Peyer's patch (tissue), 4 donors: ENCODE data around the gene LMX1B. TPM values are rescaled to one million over a fixed set of nuclear protein-coding genes. Genes with fewer than 3 reads are reported as not detected.

ENCODE experiments used
- DNase-seq, 3 donors: peaks; one replicate each; pipeline ENCODE4 v3.0.0-alpha.2; 2017 to 2019
- H3K27ac ChIP-seq, 4 donors: fragments of 200-600 bp; sonication (generic); one replicate each; pipeline ENCODE4 v1.5.1; 2016 to 2019
- H3K27me3 ChIP-seq, 2 donors: fragments of 200-600 bp; sonication (generic); one replicate each; pipeline ENCODE4 v1.5.1; 2019
- H3K36me3 ChIP-seq, 3 donors: fragments of 200-600 bp; sonication (generic); one replicate each; pipeline ENCODE4 v1.5.1; 2016 to 2019
- H3K4me1 ChIP-seq, 4 donors: fragments of 200-600 bp; sonication (generic); one replicate each; pipeline ENCODE4 v1.5.1; 2016 to 2019
- H3K4me3 ChIP-seq, 4 donors: fragments of 200-600 bp; sonication (generic); 1 replicate in 3 of 4; 2 replicates in 1 of 4; pipeline ENCODE4 v1.5.1; 2016 to 2019; ENCODE audit warnings: mild to moderate bottlenecking in 1 of 4
- H3K9me3 ChIP-seq, 4 donors: fragments of 200-600 bp; sonication (generic); one replicate each; pipeline ENCODE4 v1.5.1; 2016 to 2019; ENCODE audit warnings: mild to moderate bottlenecking in 1 of 4
- POLR2A ChIP-seq, 2 donors: fragments of 450-650 bp; IDR thresholded peaks; one replicate each; pipeline ENCODE4 v1.5.1; 2017; ENCODE audit warnings: antibody characterized with exemption in 2 of 2, mild to moderate bottlenecking in 2 of 2, moderate library complexity in 2 of 2
- total RNA-seq, 4 donors: library from RNA; depleted of rRNA; stranded (reverse); fragments of >200 nt; gene quantifications; one replicate each; pipeline ENCODE4 v1.1.0, GENCODE V29; 2016
- TF ChIP-seq, protein P1 (sequence below), 6 experiments: fragments of 450-650 bp in 4 of 6; fragments of 200-600 bp in 2 of 6; sonication (generic) in 1 of 6; IDR thresholded peaks; one replicate each; pipeline ENCODE4 v1.5.1; 2017 to 2019; ENCODE audit warnings: antibody characterized with exemption in 6 of 6, mild to moderate bottlenecking in 3 of 6, moderate library complexity in 1 of 6

The LMX1B gene
- total RNA-seq, 4 donors from 2014 or later, result not detected

DNA sequence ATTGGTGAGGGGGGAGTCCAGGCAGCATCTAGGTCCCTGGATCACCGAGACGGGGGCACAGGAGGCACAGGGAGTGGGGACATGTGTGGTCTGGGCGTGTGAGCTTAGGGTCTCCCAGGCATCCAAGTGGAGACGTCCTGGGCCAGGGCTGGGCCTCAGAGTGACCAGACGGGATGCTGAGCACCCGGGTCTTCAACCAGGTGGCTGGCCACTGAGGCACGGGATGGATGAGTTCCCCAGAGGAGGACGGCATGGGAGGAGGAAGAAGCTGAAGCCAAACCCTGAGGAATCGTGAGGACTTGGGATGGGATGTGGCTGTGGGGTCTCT lies 88.0 kb downstream of the LMX1B start:
- no peaks in the 10 kb centered on the region for H3K9me3 ChIP-seq
- no peak for TF ChIP-seq POLR2A (IDR thresholded peaks at IDR 0.05)
- TF ChIP-seq, protein P1, sequence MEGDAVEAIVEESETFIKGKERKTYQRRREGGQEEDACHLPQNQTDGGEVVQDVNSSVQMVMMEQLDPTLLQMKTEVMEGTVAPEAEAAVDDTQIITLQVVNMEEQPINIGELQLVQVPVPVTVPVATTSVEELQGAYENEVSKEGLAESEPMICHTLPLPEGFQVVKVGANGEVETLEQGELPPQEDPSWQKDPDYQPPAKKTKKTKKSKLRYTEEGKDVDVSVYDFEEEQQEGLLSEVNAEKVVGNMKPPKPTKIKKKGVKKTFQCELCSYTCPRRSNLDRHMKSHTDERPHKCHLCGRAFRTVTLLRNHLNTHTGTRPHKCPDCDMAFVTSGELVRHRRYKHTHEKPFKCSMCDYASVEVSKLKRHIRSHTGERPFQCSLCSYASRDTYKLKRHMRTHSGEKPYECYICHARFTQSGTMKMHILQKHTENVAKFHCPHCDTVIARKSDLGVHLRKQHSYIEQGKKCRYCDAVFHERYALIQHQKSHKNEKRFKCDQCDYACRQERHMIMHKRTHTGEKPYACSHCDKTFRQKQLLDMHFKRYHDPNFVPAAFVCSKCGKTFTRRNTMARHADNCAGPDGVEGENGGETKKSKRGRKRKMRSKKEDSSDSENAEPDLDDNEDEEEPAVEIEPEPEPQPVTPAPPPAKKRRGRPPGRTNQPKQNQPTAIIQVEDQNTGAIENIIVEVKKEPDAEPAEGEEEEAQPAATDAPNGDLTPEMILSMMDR (IDR thresholded peaks at IDR 0.05), result no peak
- no peak overlapping the region for H3K27ac ChIP-seq
- H3K4me3 ChIP-seq, result no peak overlapping the region
- no peaks in the 10 kb centered on the region for H3K36me3 ChIP-seq
- peaks cover 0 to 8% (median 0%) of the 10 kb centered on the region in 4 donors for H3K4me1 ChIP-seq
- H3K27me3 ChIP-seq, result no peaks in the 10 kb centered on the region
- DNase-seq, result peak in 1 of 3 donors; percentile 27

DNA sequence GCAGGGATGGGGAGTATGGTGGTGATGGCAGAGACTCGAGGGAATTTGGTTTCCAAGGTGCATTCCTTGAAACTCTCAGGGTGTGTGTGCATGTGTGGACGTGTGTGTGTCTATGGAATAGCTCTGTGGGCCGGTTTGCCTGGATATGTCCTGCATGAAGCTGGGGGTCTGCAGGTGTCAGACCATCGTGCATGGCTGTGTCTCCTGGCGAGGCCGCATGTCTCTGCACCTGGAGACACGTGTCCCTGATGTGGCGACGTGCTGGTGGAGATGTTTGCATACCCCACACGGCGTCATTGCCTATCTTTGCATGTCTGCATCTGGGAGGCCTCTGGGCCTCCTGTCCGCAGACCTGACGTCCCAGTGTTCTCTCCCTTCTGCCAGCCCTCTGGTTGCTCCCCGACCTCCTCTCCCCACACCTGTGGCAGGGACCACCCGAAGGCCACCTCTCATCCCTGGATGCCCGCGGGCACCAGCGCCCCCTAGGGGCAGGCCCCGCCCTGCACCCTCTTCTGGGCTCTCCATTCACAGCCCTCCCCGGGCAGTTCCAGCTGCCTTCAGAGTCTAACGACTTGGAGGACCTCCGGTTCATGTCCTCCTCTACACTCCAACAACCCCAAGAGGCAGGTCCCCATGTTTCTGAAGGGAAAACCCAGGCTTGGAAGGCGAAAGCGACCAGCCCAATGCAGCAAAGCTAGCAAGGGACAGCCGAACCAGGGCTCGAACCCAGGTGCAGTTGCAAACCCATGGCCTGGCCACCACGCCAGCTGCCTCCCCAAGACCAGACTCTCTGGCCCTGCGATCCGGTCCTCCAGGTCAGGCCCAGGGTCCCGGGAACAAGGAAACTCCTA lies 88.6 kb downstream of the LMX1B start:
- H3K36me3 ChIP-seq, result no peaks in the 10 kb centered on the region
- TF ChIP-seq POLR2A (IDR thresholded peaks at IDR 0.05), result no peak
- TF ChIP-seq, protein P1 (IDR thresholded peaks at IDR 0.05), result peak in 5 of 6 experiments; percentile 35 to 44 (median 39)
- no peaks in the 10 kb centered on the region for H3K9me3 ChIP-seq
- H3K4me3 ChIP-seq, result no peak overlapping the region
- peak in 1 of 3 donors; percentile 47 for DNase-seq
- H3K4me1 ChIP-seq, result peaks cover 0 to 8% (median 0%) of the 10 kb centered on the region in 4 donors
- H3K27me3 ChIP-seq, result no peaks in the 10 kb centered on the region
- H3K27ac ChIP-seq, result no peak overlapping the region

DNA sequence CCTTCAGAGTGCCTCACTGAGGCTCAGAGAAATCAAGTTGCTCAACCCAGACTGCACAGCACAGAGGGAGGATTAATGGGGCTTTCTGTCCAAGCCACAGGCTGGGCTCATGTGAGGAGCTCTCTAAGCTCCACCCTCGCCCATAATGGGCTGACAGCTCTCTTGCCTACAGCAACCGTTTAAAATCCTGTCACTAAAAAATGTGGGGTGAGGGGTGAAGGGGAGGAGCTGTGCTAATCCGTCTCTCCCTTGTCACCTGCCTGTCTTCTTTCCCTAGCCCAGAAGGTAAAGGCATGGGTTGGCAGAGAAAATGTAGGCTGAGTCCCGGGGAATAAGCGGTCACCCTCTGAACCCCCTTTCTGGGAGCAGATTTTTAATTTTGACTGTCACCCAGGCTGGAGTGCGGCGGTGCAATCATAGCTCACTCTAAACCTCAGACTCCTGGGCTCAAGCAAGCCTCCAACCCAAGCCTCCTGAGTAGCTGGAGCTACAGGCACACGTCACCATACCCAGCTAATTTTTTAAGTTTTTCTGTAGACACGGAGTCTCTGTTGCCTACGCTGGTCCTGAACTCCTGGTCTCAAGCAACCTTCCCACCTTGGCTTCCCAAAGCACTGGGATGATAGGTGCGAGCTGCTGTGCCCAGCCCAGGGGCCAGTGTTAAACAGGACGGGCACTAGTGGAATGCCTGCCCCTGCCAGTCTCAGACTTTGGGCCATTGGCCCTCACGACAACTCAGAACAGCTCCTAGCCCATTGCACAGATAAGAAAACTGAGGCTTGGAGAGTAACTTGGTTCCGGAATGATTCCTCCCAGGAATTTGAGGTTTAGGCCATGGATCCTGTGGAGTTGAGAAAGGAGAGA lies 89.5 kb downstream of the LMX1B start:
- Histone ChIP-seq H3K9me3 (no peaks in the 10 kb centered on the region), H3K36me3 (no peaks in the 10 kb centered on the region), H3K27me3 (no peaks in the 10 kb centered on the region), H3K27ac (no peak overlapping the region), H3K4me1 (peaks cover 0 to 8% (median 0%) of the 10 kb centered on the region in 4 donors), H3K4me3 (no peak overlapping the region)
- DNase-seq, result peak in 1 of 3 donors; percentile 26
- TF ChIP-seq POLR2A (IDR thresholded peaks at IDR 0.05), result no peak
- TF ChIP-seq, protein P1 (IDR thresholded peaks at IDR 0.05), result no peak

DNA sequence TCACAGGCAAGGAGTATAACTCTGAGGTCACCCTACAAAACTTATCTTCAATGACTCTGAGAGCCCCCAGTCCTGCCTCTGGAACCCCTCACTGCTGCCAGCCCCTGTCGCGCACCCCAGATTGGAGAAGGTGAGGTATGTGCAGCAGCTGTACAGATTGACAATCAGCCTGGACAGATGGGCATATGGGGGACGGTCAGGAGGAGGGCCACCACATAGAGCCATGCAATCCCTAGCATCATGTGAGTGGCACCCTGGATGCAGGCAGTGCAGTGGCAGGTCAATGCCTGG lies 90.1 kb downstream of the LMX1B start:
- no peaks in the 10 kb centered on the region for H3K9me3 ChIP-seq
- no peaks in the 10 kb centered on the region for H3K36me3 ChIP-seq
- peak in 1 of 3 donors; percentile 34 for DNase-seq
- H3K4me3 ChIP-seq, result no peak overlapping the region
- TF ChIP-seq, protein P1 (IDR thresholded peaks at IDR 0.05), result no peak
- no peak for TF ChIP-seq POLR2A (IDR thresholded peaks at IDR 0.05)
- H3K27me3 ChIP-seq, result no peaks in the 10 kb centered on the region
- H3K27ac ChIP-seq, result no peak overlapping the region
- peaks cover 0 to 8% (median 0%) of the 10 kb centered on the region in 4 donors for H3K4me1 ChIP-seq

DNA sequence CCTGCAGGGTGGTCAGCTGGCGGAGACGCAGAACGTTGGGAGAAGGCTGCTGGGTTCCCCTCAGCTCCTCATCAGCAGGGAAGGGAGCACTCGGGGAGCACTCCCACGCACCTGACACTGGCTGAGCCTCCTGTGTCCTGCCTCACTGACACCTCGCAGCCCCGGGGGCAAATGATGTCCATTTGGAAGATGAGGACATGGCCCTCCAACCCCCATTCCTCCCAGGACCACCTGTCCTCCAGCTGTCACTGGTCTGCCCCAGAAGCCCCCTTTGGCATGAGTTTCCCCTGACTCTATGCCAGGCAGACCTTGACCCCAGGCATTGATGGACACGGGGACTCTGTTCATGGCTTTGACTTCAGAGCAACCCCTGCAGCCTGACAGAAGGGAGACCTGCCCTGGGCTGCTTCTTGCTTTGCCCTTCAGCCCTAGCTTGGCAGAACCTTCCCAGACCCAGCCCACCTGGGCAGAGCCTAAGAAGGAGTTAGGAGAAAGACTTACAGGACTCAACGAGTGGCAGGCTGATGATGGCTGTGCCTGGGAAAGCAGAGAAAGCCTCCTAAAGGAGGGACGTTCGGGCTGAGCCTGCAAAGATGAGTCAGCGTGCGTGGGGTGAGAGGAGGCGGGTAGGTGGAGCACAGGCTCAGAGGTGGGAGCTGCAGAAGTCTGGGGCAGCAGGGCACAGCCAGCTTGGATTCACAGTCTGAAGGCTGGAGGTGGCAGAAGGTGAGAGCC lies 90.6 kb downstream of the LMX1B start:
- Histone ChIP-seq H3K27ac (no peak overlapping the region), H3K27me3 (no peaks in the 10 kb centered on the region), H3K36me3 (no peaks in the 10 kb centered on the region), H3K4me3 (no peak overlapping the region), H3K9me3 (no peaks in the 10 kb centered on the region), H3K4me1 (peaks cover 0 to 8% (median 0%) of the 10 kb centered on the region in 4 donors)
- peak in 2 of 3 donors; percentile 34 to 48 for DNase-seq
- TF ChIP-seq POLR2A (IDR thresholded peaks at IDR 0.05), result no peak
